Hematopoietic multipotent progenitor cell treated with erythropoietin and hydrocortisone succinate and interleukin-3 and kit ligand, for 6 days (in vitro differentiated cells): Measurements from ENCODE around the gene KSR1.
"Not testable (repeated sequence)": the region's sequence is repeated elsewhere in the genome, so short reads cannot be mapped to it uniquely, and the experiment has no call there.

Experiments
- DNase-seq: peaks from one replicate; pipeline ENCODE4 v3.0.0-alpha.2; 2015

KSR1 gene

DNA sequence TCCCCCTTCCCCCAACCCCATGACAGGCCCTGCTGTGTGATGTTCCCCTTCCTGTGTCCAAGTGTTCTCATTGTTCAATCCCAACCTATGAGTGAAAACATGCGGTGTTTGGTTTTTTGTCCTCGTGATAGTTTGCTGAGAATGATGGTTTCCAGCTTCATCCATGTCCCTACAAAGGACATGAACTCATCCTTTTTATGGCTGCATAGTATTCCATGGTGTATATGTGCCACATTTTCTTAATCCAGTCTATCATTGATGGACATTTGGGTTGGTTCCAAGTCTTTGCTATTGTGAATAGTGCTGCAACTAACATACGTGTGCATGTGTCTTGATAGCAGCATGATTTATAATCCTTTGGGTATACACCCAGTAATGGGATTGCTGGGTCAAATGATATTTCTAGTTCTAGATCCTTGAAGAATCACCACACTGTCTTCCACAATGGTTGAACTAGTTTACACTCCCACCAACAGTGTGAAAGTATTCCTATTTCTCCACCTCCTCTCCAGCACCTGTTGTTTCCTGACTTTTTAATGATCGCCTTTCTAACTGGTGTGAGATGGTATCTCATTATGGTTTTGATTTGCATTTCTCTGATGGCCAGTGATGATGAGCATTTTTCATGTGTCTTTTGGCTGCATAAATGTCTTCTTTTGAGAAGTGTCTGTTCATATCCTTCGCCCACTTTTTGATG, 28.9 kb upstream of the KSR1 start:
- not testable (repeated sequence) for DNase-seq

- DNase-seq = no peak
Observed at GRCh38 chr17:27428781-27429505, 27.3 kb upstream of the KSR1 start.

GRCh38 chr17:27429666-27430382, 26.4 kb upstream of the KSR1 start:
- no peak for DNase-seq

GRCh38 chr17:27430383-27430840, 25.8 kb upstream of the KSR1 start:
- no peak for DNase-seq

DNA sequence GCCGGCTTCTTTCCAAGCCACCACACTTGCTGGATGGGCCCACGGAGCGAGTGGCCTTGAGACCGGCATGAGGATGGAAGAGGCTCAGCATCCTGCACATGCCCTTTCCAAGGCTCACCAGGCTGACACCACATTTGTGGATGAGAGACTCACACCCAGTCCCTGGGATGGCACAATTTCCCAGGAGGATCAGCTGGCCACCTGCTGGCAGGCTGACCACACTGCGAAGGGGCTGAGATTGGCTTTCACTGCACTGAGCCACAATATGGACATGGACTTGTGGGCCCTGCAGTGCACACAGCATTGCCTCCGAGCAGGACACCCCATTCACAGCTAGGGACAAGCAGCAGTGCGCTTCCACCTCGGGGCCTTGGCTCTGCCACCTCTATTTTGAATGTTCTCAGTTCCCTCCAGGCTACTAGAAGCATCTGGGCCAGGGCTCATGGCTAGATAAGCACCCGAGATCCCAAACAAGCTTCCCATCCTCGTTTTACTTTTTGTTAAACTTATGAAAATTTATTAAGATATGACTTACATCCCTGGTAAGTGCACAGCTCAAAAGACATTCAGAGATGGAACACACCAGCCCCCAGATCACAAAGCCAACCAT, 25.3 kb upstream of the KSR1 start:
- peak; percentile 62 for DNase-seq

DNA sequence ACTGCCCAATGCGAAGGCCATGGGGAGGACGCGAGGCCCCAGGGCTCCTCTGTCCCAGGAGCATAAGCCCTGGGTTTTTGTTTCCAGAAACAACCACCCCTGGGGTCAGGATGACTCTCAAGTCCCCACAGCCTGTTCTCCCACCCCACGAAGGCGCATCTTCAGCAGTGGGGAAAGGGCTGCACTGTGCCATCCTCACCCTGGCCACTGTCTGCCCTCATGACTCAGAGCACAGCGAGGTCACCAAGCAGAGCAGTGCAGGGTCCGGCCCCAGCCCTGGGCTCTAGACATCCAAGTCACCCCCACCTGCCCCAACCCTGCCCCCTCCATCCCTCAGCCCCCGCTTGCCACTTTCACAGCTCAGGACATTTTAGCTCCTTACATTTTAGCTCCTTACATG, 22.7 kb upstream of the KSR1 start:
- DNase-seq = no peak

- not testable (repeated sequence) for DNase-seq
Observed at GRCh38 chr17:27435431-27436070, 20.7 kb upstream of the KSR1 start.

DNA sequence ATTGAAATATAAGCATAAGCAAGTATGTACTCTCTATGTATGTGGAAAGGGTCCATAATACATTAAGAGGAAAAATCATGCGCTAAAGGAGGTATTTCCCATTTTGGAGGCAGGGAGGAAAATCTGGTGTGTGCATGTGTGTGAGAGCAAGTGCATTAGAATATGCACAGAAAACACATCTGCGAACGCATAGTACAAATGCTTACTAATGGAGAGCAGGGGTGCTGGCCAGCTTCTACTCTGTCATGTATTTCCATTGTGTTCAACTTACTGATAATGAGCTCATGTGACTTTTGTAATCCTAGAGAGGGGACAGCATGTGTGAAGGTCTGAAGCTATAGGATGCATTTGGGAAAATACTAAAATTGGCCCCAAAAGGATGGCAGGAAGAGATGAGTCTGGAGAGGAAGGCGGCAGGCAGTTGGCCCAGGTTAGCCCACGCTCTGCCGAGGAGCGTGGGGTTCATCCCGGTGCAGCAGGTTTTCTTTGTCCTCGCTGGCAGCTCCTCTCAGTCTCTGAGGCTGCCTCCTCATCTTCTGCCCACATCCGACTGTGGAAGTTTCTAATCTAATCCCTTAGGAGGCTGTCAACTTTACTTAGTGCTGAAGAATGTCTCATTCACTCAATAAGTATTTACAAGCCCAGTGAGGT, 17.8 kb upstream of the KSR1 start:
- no peak for DNase-seq

DNA sequence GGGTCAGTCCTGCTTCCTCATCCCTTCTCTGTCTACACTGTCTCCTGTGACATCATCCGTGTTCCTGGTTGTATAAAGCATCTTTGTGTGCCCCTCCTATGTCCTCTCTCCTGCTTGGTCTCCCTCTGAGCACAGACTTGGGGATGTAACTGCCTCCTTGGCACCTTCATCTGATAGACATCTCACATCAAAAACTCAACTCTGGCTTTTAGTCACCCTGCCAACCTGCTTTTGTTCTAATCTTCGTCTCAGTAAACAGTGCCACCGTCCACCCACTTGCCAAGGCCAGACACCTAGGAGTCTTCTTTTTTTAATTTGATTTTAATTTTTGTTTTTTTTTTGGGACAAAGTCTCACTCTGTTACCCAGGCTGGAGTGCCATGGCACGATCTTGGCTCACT, 16.9 kb upstream of the KSR1 start:
- no peak for DNase-seq

DNA sequence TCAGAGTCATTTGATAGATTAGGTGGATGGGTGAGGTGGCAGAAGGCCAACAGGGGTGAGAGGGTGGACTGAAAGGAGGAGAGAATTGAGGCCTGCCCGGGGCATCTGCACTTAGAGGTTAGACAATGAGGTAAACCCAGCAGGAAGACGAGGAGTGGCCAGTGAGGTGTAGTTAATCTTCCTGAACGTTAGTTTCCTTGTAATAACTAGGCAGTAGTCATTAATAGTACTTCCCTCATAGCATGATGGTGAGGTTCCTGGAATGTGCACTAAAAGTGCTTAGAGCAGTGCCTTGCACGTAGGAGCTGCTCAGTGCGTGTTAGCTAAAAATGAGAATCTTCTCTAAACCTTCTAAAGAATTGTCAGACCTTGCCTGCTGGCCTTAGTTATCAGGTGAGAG, 13.5 kb upstream of the KSR1 start:
- no peak for DNase-seq

DNA sequence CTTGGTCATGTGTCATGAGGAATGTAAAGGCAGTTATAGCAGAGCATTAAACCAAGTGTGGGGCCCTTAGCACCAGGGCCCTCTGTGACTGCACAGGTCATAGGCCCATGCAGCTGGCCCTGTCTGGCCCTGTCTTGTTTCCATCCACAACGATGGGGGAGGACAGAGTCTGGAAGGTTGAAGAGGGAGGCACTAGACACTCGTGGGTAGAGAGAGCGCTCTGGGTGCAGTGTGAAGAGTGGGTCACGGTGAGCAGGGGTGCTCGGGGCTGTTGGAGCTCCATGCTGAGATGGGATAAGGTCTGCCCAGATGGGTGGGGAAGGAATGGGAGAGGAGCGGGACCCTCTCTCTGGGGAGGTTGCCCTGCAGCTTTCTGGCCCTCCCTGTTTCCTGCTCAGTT, 12.8 kb upstream of the KSR1 start:
- no peak for DNase-seq

- no peak for DNase-seq
Observed at GRCh38 chr17:27445971-27446370, 10.3 kb upstream of the KSR1 start.

DNA sequence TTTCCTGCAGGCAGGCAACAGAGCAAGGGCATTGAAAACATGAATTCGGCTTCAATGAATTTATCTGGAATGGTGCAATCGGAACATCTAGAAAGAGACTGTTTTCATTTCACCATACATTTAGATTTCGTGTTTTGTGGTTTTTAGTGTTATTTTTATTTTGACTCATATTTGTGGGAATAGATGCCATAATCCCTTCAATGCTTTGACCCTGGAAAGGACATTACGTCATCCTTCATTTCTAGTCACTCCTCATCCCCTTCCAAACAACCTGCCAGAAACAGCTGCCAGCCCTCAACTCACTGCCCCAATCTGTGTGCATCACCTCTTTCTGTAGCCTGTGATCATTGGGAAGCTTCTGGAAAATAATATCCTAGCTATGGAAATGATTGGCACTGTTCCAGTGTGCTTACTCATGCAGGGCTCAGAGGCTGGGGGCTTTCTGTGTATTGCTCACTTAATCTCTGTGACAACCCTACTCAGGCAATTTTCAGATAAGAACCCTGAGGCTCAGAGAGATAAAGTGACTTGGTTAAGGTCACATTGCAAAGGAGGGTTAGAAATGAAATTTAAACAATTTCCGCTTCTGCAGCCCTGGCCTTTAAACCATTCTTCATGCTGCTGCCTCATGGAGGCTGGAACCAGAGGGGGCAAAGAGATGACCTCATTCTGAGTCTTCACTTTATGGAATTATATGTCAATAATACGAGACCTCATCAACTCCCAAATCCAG, 9.5 kb upstream of the KSR1 start:
- DNase-seq = peak; percentile 82

GRCh38 chr17:27448534-27448933, 7.7 kb upstream of the KSR1 start:
- not testable (repeated sequence) for DNase-seq

- peak; percentile 64 for DNase-seq
Observed at GRCh38 chr17:27449541-27449940, 6.7 kb upstream of the KSR1 start.

GRCh38 chr17:27449988-27450387, 6.3 kb upstream of the KSR1 start:
- DNase-seq = no peak

GRCh38 chr17:27450416-27450815, 5.8 kb upstream of the KSR1 start:
- DNase-seq = no peak

- no peak for DNase-seq
Observed at GRCh38 chr17:27451906-27452305, 4.3 kb upstream of the KSR1 start.

DNA sequence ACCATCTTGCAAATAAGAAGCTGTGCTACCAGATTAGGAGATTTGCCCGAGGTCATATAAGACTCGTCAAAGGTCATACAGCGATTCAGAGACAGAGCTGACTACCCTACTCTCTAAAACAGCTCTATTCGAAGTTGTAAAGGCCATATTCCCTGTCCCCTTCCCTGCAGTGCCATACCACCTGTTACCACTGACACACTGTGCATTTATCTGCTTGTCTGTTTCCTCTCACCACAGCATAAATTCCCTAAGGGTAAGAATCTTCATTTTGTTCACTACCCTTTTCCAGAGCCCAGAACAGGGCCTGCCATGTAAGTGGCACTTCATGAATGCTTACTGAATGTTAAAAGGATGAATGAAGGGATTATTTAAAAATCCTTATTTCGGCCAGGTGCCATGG, 3.4 kb upstream of the KSR1 start:
- DNase-seq = no peak

DNA sequence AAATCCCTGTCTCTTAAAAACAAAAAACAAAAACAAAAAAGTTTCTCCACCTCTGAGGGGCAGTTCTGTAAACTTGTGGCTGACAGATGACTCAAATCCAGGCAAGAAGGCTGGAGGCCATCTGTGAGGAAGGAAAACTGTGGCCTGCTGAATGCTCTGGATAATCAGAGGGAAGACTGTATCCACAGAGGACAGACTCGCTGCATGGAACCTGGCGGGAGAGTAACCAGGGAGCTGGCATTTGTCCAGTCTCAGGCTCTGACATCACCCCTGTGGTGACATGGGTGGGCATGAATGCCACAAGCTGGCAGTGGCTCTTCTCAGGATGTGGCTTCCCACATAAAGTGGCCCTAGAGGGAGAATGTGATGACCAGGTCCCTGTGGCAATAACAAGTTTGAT, 2.8 kb upstream of the KSR1 start:
- peak; percentile 44 for DNase-seq

DNA sequence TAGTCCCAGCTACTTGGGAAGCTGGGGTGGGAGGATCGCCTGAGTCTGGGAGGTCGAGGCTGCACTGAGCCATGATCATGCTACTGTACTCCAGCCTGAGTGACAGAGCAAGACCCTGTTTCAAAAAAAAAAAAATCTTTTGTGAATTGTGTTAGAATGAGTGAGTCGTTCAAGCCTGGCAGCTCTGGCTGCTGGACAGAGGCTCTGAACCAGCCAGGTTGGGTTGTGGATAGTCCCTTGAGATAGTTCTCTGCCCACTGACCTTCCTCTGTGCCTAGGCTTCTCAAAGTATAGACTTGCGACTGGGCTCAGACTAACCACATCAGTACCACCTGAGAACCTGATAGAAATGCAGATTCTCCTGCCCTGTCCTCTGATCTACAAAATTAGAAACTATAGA, 2.2 kb upstream of the KSR1 start:
- no peak for DNase-seq
